Activated B cell treated with CpG ODN at 0.5 μM for 24 hours (primary cell): ENCODE data around the gene SYNJ1. TPM values are rescaled to one million over a fixed set of nuclear protein-coding genes. Genes with fewer than 3 reads are reported as not detected.

Experiments
- ATAC-seq: fragments of 200-7000 bp; cut with Tn5 transposase; one replicate; pipeline ENCODE4 v1.10.0; 2021; ENCODE audit warnings: low read depth, mild to moderate bottlenecking, moderate library complexity
- CTCF ChIA-PET: fragments of 350-600 bp; sonication (Branson Sonifier 250); formaldehyde crosslinking; loops from one replicate; lab custom pipeline; 2021; ENCODE audit warnings: antibody characterized with exemption; lab: Charles Lee
- POLR2A ChIA-PET: fragments of 350-600 bp; sonication (Branson Sonifier 250); formaldehyde crosslinking; loops from one replicate; lab custom pipeline; 2021; ENCODE audit warnings: antibody characterized with exemption; lab: Charles Lee
- DNase-seq: peaks from one replicate; pipeline ENCODE4 v3.0.0; 2022
- H3K27ac Mint-ChIP-seq: one replicate; pipeline ENCODE4 v1.8.0; 2020; ENCODE audit warnings: mixed read lengths
- H3K27me3 Mint-ChIP-seq: one replicate; pipeline ENCODE4 v1.8.0; 2021; ENCODE audit warnings: mixed read lengths
- H3K36me3 Mint-ChIP-seq: one replicate; pipeline ENCODE4 v1.8.0; 2021; ENCODE audit warnings: low read depth, mixed read lengths
- H3K4me1 Mint-ChIP-seq: one replicate; pipeline ENCODE4 v1.8.0; 2021; ENCODE audit warnings: mixed read lengths
- H3K4me3 Mint-ChIP-seq: one replicate; pipeline ENCODE4 v1.8.0; 2020; ENCODE audit warnings: mild to moderate bottlenecking, mixed read lengths
- H3K9me3 Mint-ChIP-seq: one replicate; pipeline ENCODE4 v1.8.0; 2020; ENCODE audit warnings: mixed read lengths
- intact Hi-C: fragments of 100-400 bp; cut with micrococcal nuclease; formaldehyde crosslinking; loops from one replicate; pipeline ENCODE4 v1.15.1; 2024
- total RNA-seq: library from RNA; stranded (reverse); gene quantifications from 2 replicates; pipeline ENCODE4 v1.2.3, GENCODE V29; 2022
- TF ChIP-seq, protein P1 (sequence below): fragments of 200-600 bp; IDR thresholded peaks from one replicate; pipeline ENCODE4 v1.8.0; 2022; ENCODE audit warnings: antibody characterized with exemption, mild to moderate bottlenecking

Gene SYNJ1
- total RNA-seq, 1 donor from 2014 or later, result 5.2 TPM

DNA sequence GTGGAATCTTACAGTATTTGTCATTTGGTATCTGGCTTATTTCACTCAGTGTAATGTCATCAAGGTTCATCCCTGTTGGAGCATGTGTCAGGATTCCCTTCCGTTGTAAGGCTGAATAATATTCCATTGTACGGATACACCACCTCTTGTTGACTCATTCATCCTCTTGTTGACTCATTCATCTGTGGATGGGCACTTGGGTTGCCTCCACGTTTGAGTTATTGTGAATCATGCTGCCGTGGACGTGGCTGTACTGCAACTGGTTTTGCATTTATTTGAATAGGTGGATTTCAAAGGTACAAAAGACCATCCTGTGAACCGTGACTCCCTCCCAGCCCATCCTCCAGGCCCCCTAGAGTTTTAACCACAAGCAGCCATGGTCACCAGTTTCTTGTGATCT is 130.6 kb downstream of the SYNJ1 start:
- no peak overlapping the region for H3K27ac Mint-ChIP-seq
- intact Hi-C loops, result no loop called here

DNA sequence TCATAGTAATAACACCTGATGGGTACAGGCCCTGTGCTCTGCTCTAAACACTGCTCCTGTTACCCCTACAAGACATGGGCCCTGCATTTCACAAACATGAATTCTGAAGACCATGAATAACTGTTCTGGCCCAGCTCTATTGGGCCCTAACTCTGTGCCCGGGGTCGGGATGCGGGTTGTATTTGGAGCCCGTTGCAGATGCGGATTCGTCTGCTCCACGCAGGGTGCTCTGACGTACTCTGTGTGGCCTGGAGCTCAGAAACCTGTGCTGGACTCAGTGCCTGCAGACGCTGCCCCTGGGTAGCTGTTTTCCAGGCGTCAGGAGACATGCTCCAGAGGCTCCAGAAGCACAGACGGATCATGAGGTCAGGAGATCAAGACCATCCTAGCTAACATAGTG is 132.4 kb downstream of the SYNJ1 start:
- ChIA-PET CTCF (no interaction called here), POLR2A (no interaction called here)
- ATAC-seq (no peak), DNase-seq (no peak)
- intact Hi-C loops, result no loop called here
- no peak overlapping the region for H3K27ac Mint-ChIP-seq
- H3K4me3 Mint-ChIP-seq, result no peak overlapping the region
- H3K36me3 Mint-ChIP-seq, result peaks cover 16% of the 10 kb centered on the region
- H3K9me3 Mint-ChIP-seq, result no peaks in the 10 kb centered on the region
- H3K27me3 Mint-ChIP-seq, result no peaks in the 10 kb centered on the region
- peaks cover 7% of the 10 kb centered on the region for H3K4me1 Mint-ChIP-seq
- TF ChIP-seq, protein P1, sequence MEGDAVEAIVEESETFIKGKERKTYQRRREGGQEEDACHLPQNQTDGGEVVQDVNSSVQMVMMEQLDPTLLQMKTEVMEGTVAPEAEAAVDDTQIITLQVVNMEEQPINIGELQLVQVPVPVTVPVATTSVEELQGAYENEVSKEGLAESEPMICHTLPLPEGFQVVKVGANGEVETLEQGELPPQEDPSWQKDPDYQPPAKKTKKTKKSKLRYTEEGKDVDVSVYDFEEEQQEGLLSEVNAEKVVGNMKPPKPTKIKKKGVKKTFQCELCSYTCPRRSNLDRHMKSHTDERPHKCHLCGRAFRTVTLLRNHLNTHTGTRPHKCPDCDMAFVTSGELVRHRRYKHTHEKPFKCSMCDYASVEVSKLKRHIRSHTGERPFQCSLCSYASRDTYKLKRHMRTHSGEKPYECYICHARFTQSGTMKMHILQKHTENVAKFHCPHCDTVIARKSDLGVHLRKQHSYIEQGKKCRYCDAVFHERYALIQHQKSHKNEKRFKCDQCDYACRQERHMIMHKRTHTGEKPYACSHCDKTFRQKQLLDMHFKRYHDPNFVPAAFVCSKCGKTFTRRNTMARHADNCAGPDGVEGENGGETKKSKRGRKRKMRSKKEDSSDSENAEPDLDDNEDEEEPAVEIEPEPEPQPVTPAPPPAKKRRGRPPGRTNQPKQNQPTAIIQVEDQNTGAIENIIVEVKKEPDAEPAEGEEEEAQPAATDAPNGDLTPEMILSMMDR, result no peak

More for the DNA sequence above, 130.6 kb downstream of the SYNJ1 start:
- CTCF ChIA-PET, result no interaction called here
- TF ChIP-seq, protein P1, result no peak
- DNase-seq (no peak), ATAC-seq (no peak)
- no peaks in the 10 kb centered on the region for H3K27me3 Mint-ChIP-seq
- no peak overlapping the region for H3K4me3 Mint-ChIP-seq
- POLR2A ChIA-PET, result no interaction called here
- H3K4me1 Mint-ChIP-seq, result peaks cover 7% of the 10 kb centered on the region
- no peaks in the 10 kb centered on the region for H3K9me3 Mint-ChIP-seq
- H3K36me3 Mint-ChIP-seq, result peaks cover 24% of the 10 kb centered on the region

DNA sequence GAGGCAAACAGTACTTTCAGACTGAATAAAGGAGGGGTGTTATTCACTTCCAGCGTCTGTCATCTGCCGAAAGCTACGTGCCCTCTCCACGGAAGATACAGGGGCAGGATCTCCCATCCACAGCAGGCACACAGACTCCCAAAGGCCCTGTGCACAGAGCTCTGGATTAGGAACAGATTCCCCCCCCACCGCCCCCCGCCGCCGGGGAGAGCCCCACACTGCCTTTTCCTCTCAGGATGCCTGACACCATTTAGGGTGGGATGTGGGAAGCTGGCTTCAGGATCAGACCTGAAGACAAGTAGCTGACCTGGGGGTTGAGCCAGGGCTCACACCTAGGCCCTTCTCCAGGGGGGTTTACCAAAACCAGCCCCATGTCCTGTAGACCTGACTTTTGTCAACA is 134.1 kb downstream of the SYNJ1 start:
- Mint-ChIP-seq H3K27ac (no peak overlapping the region), H3K9me3 (no peaks in the 10 kb centered on the region), H3K36me3 (peaks cover 3% of the 10 kb centered on the region), H3K4me1 (no peaks in the 10 kb centered on the region), H3K27me3 (no peaks in the 10 kb centered on the region), H3K4me3 (no peak overlapping the region)
- TF ChIP-seq, protein P1, result no peak
- DNase-seq (no peak), ATAC-seq (no peak)
- ChIA-PET POLR2A (no interaction called here), CTCF (no interaction called here)
- intact Hi-C loops, result no loop called here

DNA sequence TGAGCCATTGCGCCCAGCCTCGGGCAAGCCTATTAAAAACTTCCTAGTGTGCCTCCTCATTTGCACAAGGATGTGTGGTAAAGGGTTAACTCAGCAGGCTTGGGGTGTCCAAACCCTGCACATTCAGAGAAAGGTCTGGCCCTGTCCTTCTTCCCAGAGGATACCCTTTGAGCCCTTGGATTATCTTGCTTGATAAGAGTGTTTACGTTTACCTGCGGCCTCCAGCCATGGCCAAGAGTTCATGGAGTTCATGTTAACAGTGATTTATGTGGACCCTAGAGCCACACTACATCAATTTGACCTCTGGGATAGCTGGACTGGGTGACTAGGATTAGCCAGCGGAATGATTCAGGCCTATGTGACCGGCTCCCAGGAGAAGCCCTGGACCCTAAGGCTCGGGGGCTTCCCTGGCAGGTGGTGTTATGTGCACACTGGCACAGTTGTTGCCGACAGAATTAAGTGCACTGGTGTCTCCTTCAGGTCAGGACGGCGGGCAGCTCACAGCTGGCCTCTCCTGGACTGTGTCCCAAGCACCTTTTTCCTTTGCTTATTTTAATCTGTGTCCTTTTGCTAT is 134.8 kb downstream of the SYNJ1 start:
- intact Hi-C loops, result no loop called here
- ChIA-PET CTCF (no interaction called here), POLR2A (no interaction called here)
- TF ChIP-seq, protein P1, result no peak
- Mint-ChIP-seq H3K4me3 (no peak overlapping the region), H3K27me3 (no peaks in the 10 kb centered on the region), H3K36me3 (peaks cover 3% of the 10 kb centered on the region), H3K27ac (no peak overlapping the region), H3K9me3 (no peaks in the 10 kb centered on the region), H3K4me1 (no peaks in the 10 kb centered on the region)
- ATAC-seq, result no peak
- no peak for DNase-seq

DNA sequence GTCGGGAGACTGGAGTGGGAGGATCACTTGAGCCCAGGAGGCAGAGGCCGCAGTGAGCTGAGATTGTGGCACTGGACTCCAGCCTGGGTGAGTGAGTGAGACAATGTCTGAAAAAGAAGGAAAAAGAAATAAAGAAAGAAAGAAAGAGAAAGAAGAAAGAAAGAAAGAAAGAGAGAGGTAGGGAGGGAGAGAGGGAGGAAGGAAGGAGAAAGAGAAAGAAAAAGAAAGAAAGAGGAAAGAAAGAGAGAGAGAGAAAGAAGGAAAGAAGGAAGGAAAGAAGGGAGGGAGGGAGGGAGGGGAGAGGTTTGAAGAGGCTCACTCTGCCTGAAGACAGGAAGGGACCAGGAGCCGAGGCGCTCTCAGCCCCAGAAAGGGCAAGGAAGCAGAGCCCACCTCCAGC is 137.7 kb downstream of the SYNJ1 start:
- no peak overlapping the region for H3K27ac Mint-ChIP-seq
- H3K4me3 Mint-ChIP-seq, result no peak overlapping the region
- ChIA-PET POLR2A (no interaction called here), CTCF (interaction anchor here (1.1 kb wide), 1 partner anchor 11 kb away, joined by 6 read pairs; no protein-coding TSS in a partner anchor)
- H3K4me1 Mint-ChIP-seq, result no peaks in the 10 kb centered on the region
- H3K9me3 Mint-ChIP-seq, result no peaks in the 10 kb centered on the region
- H3K36me3 Mint-ChIP-seq, result no peaks in the 10 kb centered on the region
- H3K27me3 Mint-ChIP-seq, result no peaks in the 10 kb centered on the region
- intact Hi-C loops, result no loop called here
- no peak for DNase-seq
- ATAC-seq, result no peak
- TF ChIP-seq, protein P1, result no peak
